DMS153 treated with DMSO at 0.1 percent for 48 hours (cell line): ENCODE measurements around the gene DIAPH3.

Experiments
- DNase-seq: peaks from one replicate; lab custom pipeline; 2025; ENCODE audit not compliant: unreplicated experiment; lab: John Stamatoyannopoulos, UW

The DIAPH3 gene

GRCh38 chr13:59680429-59681024 is 483.2 kb downstream of the DIAPH3 start:
- peak; percentile 14 for DNase-seq

- no peak for DNase-seq
Measured at GRCh38 chr13:59679254-59679653, 484.5 kb downstream of the DIAPH3 start.

- peak; percentile 21 for DNase-seq
Measured at GRCh38 chr13:59677966-59678814, 485.5 kb downstream of the DIAPH3 start.

GRCh38 chr13:59677430-59677829 is 486.3 kb downstream of the DIAPH3 start:
- DNase-seq: no peak

GRCh38 chr13:59674616-59675015 is 489.1 kb downstream of the DIAPH3 start:
- DNase-seq: no peak

GRCh38 chr13:59673286-59673685 is 490.4 kb downstream of the DIAPH3 start:
- DNase-seq: no peak

- DNase-seq: no peak
Measured at GRCh38 chr13:59672445-59672844, 491.3 kb downstream of the DIAPH3 start.

- DNase-seq: no peak
Measured at GRCh38 chr13:59671881-59672280, 491.8 kb downstream of the DIAPH3 start.

GRCh38 chr13:59666504-59666903 is 497.2 kb downstream of the DIAPH3 start:
- DNase-seq: no peak

GRCh38 chr13:59665732-59666131 is 498.0 kb downstream of the DIAPH3 start:
- no peak for DNase-seq

GRCh38 chr13:59665184-59665583 is 498.5 kb downstream of the DIAPH3 start:
- DNase-seq: no peak

- DNase-seq: no peak
Measured at GRCh38 chr13:59664586-59664985, 499.1 kb downstream of the DIAPH3 start.

GRCh38 chr13:59663707-59664106 is 500.0 kb downstream of the DIAPH3 start:
- no peak for DNase-seq

- DNase-seq: no peak
Measured at GRCh38 chr13:59660582-59660981, 503.1 kb downstream of the DIAPH3 start.

- DNase-seq: no peak
Measured at GRCh38 chr13:59659981-59660380, 503.7 kb downstream of the DIAPH3 start.

- DNase-seq: no peak
Measured at GRCh38 chr13:59658738-59659330, 504.9 kb downstream of the DIAPH3 start.

- no peak for DNase-seq
Measured at GRCh38 chr13:59658027-59658737, 505.5 kb downstream of the DIAPH3 start.

GRCh38 chr13:59653916-59654315 is 509.8 kb downstream of the DIAPH3 start:
- DNase-seq: no peak

GRCh38 chr13:59651479-59651878 is 512.2 kb downstream of the DIAPH3 start:
- DNase-seq: no peak

GRCh38 chr13:59643906-59644626 is 519.7 kb downstream of the DIAPH3 start:
- DNase-seq: no peak

- no peak for DNase-seq
Measured at GRCh38 chr13:59643364-59643841, 520.3 kb downstream of the DIAPH3 start.
